Limb (tissue), 2 donors: ENCODE results near the gene STAT6.
"Not testable (repeated sequence)": the region's sequence is repeated elsewhere in the genome, so short reads cannot be mapped to it uniquely, and the experiment has no call there.

ENCODE experiments used
- DNase-seq, 2 donors: peaks; one replicate each; pipeline ENCODE4 v3.0.0-alpha.2; 2016; ENCODE audit errors: extremely low spot score in 2 of 2

The STAT6 gene

DNA sequence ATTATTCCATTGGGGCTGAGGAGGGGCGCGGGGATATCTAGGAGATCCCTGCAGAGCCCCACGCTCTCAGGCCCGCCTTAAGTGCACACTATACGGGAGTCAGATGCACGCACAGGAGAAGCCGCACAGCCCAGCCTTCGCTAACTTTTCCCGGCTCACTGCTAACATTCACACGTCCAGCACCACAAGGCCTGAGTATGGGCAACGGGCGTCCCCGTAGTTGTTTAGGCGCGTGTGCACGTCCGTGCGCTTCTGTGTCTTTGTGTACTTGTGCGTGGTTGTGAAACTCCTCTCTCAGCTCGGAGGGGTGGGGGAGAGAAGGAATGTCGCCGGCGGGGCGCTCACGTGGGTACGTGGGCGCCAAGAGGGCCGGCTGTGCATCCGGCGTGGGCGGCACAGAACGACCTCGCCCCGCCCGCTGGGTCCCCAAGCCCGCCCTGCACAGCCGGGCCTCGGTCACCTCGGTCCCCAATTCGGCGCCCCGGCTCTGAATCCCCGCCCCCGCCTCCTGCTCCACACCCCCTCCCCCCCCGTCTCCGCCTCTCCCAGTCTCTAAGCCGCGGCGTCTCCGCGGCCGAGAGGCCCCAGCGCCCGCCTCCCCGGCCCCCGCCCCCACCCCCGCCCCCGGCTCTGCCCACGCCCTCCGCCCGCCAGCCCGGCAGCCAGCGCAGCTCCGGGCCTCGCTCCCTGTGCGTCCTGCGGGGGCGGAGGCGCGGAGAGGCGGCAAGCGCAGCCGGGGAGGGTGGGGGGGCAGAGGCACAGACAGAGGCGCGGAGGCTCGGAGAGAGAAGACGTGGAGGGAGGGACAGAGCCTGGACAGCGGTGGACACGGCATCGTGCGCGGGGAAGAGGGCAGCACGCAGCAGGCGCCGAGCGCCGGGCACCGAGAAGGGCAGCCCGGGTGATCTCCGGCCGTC lies 22.6 kb downstream of the STAT6 start, which contains the start of gene NAB2:
NAB2 (plus strand) TSS at position 761 of the 917 bp plus-strand sequence. CDS start 158 bp downstream, outside the sequence.
- DNase-seq = peak; percentile 94 to 96

GRCh38 chr12:57087691-57088353 lies 23.3 kb downstream of the STAT6 start:
- DNase-seq = peak; percentile 92

GRCh38 chr12:57087010-57087690 lies 24.0 kb downstream of the STAT6 start:
- peak; percentile 83 to 91 for DNase-seq

DNA sequence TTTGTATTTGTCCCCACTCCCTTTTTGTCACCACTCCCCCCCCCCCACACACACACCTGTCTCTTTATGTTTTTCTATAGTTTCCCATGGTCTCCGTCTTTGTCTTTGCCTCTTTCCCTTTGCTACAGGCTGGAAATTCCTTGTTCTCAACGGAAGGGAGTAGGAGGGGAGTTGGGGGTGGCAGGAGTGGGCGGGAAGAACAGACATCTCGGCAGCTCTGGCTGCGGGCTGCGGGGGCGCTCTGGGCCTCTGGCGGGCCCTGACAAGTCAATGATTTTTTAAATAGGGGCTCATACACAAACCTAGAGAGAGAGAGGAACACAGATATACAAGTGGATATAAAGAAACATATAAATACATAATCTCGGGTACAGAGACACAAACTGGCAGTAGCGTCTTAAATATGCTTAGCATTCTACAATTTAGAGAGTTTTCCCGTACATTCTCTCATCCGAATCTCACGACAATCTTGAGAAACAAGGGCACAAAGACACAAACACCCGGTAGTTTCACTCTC lies 24.6 kb downstream of the STAT6 start:
- DNase-seq = peak; percentile 82 to 84

DNA sequence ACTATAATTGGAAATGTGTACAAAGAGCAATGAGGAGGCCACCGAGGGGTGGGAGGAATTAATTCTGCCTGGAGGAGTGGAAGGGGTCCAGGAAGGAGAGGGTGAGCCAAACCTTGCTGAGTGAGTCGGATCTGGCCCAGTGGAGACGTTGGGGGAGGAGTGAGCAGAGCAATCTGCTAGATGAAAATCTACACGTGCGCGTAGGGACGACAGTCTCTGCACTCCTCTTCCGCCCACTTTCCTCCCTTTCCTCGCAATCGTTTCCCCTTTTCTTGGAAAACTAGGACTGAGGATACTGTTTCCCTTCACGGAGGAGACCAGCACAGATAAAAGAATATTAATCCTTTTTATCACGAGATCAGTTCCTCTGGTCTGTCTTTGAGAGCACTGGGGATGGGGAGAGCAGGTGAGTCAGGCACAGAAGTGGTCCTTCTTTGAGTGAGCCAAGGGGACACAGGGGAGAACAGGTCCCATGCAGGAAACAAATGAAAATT lies 25.1 kb downstream of the STAT6 start:
- DNase-seq = peak; percentile 63 to 68

- no peak for DNase-seq
Observed at GRCh38 chr12:57080855-57081254, 30.3 kb downstream of the STAT6 start.

- DNase-seq = no peak
Observed at GRCh38 chr12:57079821-57080220, 31.3 kb downstream of the STAT6 start.

GRCh38 chr12:57078519-57079404 lies 32.4 kb downstream of the STAT6 start, which contains the start of gene NEMP1:
Gene NEMP1, minus strand, starts transcription at chr12:57078791. Its CDS starts 46 bp downstream, at chr12:57078745.
- DNase-seq = peak; percentile 93 to 100

- not testable (repeated sequence) for DNase-seq
Observed at GRCh38 chr12:57073566-57074450, 37.4 kb downstream of the STAT6 start.

DNA sequence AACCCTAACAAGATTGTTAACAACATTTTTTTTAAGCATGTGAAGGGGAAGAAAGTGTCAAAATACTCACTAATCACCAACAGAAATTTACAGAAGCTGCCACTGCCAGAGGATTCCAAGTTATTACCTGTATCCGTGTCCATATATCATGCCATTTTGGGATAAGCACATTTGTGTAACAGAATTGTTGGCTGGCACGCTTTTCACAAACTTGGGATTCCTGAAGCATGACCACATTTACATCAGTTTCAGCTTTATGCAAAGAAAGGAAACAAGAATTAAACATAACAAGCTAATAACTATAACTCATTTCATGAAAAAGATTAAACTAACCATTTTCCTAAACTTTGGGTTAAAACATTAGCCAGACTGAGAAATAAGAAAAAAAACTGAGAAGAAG lies 38.5 kb downstream of the STAT6 start:
- no peak for DNase-seq

DNA sequence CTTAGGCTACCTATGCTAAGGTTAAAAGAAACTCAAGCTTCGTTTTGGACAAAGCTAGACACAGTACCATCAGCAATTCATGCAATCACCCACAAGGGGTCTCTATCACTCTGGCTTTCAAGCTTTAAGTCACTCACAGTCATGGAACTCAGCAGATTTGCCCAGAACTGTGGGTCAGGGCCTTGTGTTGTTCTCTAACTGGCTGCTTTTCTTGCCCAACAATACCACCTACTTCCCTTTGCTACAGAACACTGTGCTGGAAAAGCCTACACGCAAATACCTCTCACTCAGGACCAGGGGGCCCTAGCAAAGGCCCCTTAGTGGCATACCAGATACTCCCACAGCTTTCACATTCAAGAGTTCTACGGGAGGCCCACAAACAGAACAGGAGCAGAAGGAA lies 41.6 kb downstream of the STAT6 start:
- peak; percentile 59 to 88 for DNase-seq

GRCh38 chr12:57066245-57066644 lies 44.9 kb downstream of the STAT6 start:
- no peak for DNase-seq

- DNase-seq = no peak
Observed at GRCh38 chr12:57063991-57064685, 47.0 kb downstream of the STAT6 start.

GRCh38 chr12:57058454-57058853 lies 52.7 kb downstream of the STAT6 start:
- no peak for DNase-seq

DNA sequence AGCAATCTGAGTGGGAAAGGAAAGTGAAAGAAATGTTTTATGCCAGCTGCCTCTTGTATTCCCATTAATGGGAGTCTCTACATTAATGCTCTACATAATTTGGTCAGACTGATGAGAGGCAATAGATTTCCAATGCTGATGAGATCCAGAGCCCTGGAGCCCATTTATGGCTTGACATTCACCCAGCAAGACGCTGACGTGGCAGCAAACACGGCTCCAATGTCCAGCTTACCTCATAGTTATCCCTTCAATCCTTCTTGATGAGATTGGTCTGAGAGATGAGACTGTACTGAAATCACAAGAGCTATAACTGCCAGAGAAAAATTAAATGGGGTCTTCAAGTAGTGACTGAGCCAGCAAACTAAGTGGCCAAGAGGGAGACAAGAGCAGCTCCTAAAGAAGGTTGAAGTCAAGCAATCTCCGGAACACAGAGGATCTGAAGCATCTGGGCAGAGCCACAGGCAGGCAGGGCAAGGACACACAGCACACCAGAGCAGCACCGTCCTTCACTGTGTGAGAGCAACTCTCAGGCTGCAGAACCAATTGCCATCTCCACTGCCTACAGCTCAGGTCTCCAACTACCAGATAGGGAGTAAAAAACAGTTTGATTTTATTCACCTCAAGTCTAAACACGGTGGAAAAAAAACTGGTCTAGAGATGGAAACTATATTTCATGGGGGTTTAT lies 54.0 kb downstream of the STAT6 start:
- DNase-seq = no peak

- DNase-seq = no peak
Observed at GRCh38 chr12:57055824-57056223, 55.3 kb downstream of the STAT6 start.

GRCh38 chr12:57053901-57054300 lies 57.3 kb downstream of the STAT6 start:
- not testable (repeated sequence) for DNase-seq

GRCh38 chr12:57053146-57053545 lies 58.0 kb downstream of the STAT6 start:
- not testable (repeated sequence) for DNase-seq
